ENCODE measurements around the gene TEX12.
"Not testable (repeated sequence)": the region's sequence is repeated elsewhere in the genome, so short reads cannot be mapped to it uniquely, and the experiment has no call there.

The TEX12 gene

GRCh38 chr11:112163875-112164685 lies 3.1 kb upstream of the TEX12 start, which contains the start of gene IL18:
Gene IL18 (minus strand): TSS chr11:112164094. CDS start chr11:112155053, 9,041 bp downstream.
- no peak for DNase-seq (ENCODE audit: low read depth in 1 of 2, low spot score in 1 of 2)

- no peak for DNase-seq (ENCODE audit: low read depth in 1 of 2, low spot score in 1 of 2)
Measured at GRCh38 chr11:112165049-112165448, 2.1 kb upstream of the TEX12 start.

DNA sequence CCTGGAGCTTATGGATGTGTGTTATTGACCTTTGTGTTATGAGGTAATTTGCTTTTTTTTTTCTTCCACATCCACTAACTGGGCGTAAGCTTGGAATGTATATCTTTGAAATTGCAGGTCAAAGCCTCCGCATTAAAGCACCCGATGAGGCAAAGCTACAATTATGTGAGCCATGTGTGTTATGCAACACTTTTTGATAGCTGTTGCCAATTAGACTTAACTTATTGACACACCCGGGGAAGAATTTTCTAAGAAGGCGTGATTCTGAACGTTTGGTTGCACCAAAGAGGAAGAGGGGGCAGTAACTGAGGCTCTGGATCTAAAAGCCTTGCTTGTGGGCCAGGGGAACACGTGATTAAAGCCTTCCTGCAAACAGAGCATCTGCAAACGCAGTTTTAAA lies 610 bp upstream of the TEX12 start:
- DNase-seq (ENCODE audit: low read depth in 1 of 2, low spot score in 1 of 2), result no peak

DNA sequence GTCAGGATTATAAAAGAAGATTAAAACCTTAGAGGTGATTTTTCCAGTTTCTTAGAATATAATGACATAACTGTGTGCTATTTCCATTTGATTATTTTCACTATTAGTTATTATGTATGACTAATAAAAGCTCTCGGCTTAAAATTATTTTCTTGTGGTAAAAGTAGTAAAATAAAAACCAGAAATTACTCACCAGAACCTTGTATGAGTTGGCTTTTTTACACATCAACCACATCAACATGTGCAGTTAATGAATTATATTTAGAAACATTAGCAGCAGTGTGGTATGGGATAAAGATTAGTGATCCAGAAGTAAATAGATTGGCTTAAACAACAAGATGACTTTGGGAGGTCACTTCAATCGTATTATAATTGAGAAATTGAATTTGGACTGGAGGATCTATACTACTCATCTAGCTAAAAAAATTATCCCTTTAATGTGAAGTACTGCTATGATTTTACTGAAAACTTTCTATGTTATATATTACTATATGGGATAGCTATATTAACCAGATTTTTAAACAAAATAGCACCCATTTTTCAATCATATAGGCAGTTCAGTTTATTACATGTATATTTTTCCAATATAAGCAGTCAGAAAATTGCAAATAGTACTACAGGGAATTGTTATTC lies 5.3 kb downstream of the TEX12 start:
- DNase-seq (ENCODE audit: low read depth in 1 of 2, low spot score in 1 of 2), result no peak

GRCh38 chr11:112173152-112173551 lies 6.0 kb downstream of the TEX12 start:
- no peak for DNase-seq (ENCODE audit: low read depth in 1 of 2, low spot score in 1 of 2)

GRCh38 chr11:112174789-112175598 lies 7.8 kb downstream of the TEX12 start, which contains the start of gene BCO2:
Gene BCO2 (plus strand): TSS chr11:112175512. CDS start chr11:112175602, 90 bp downstream.
- no peak for DNase-seq (ENCODE audit: low read depth in 1 of 2, low spot score in 1 of 2)

DNA sequence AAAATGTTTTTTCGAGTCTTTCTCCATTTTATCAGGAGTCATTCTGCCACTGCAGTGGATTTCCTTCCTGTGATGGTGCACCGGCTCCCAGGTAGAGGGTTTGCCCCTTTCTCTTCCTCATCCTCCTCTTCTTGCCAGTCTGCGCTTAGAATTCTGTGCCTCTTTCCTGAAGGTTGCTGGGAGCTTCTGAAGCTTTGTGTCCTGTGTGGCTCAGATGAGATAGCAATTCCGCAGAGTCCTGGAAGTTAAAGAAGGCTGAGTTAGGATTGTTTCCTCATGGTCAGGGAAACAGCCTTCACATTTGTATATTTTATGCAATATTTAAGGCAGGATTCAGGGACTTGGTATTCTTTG lies 8.4 kb downstream of the TEX12 start:
- DNase-seq (ENCODE audit: low read depth in 1 of 2, low spot score in 1 of 2), result no peak

GRCh38 chr11:112176077-112176476 lies 8.9 kb downstream of the TEX12 start:
- DNase-seq (ENCODE audit: low read depth in 1 of 2, low spot score in 1 of 2), result no peak

- no peak for DNase-seq (ENCODE audit: low read depth in 1 of 2, low spot score in 1 of 2)
Measured at GRCh38 chr11:112177589-112177988, 10.4 kb downstream of the TEX12 start.

- no peak for DNase-seq (ENCODE audit: low read depth in 1 of 2, low spot score in 1 of 2)
Measured at GRCh38 chr11:112178428-112178827, 11.3 kb downstream of the TEX12 start.

GRCh38 chr11:112178936-112179335 lies 11.8 kb downstream of the TEX12 start:
- DNase-seq (ENCODE audit: low read depth in 1 of 2, low spot score in 1 of 2), result no peak

DNA sequence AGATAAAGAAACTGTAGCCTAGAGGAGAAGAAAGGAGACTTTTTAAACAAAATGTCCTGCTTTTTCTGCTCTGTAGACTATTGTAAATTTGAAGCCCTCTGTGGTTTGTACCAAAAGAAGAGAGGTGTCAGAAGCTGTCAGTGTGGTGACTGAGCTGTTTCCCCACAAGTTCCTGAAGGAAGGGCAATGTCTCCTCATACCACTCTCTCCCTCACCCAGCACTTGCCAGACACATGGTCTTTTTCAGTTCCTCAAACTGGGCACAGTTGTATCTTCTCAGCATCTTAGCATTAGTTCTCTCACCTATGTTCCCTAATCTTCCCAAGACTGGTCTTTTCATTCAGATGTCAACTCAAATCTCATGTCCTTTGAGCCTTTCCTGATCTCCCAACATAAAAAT lies 12.4 kb downstream of the TEX12 start:
- no peak for DNase-seq (ENCODE audit: low read depth in 1 of 2, low spot score in 1 of 2)

DNA sequence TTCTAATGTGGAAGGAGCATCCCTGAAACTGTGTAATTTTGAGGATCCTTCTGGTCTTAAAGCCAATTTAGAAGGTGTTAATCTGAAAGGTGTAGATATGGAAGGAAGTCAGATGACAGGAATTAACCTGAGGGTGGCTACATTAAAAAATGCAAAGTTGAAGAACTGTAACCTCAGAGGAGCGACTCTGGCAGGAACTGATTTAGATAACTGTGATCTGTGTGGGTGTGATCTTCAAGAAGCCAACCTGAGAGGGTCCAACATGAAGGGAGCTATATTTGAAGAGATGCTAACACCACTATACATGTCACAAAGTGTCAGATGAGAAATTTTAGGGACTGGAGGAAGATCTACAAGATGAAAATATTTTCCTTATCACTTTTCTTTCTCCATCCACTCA lies 15.7 kb downstream of the TEX12 start:
- no peak for DNase-seq (ENCODE audit: low read depth in 1 of 2, low spot score in 1 of 2)

GRCh38 chr11:112185883-112186282 lies 18.7 kb downstream of the TEX12 start:
- DNase-seq (ENCODE audit: low read depth in 1 of 2, low spot score in 1 of 2), result no peak

GRCh38 chr11:112186304-112186703 lies 19.1 kb downstream of the TEX12 start:
- DNase-seq (ENCODE audit: low read depth in 1 of 2, low spot score in 1 of 2), result no peak

DNA sequence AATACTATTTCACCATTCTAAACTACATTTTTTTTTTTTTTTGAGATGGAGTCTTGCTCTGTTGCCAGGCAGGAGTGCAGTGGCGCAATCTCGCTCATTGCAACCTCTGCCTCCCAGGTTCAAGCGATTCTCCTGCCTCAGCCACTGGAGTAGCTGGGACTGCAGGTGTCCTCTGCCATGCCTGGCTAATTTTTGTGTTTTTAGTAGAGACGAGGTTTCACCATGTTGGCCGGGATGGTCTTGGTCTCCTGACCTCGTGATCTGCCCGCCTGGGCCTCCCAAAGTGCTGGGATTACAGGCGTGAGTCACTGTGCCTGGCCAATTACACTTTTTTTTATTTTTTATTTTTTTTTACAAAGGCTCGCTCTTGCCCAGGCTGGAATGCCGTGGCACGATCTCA lies 27.9 kb downstream of the TEX12 start:
- not testable (repeated sequence) for DNase-seq (ENCODE audit: low read depth in 1 of 2, low spot score in 1 of 2)

DNA sequence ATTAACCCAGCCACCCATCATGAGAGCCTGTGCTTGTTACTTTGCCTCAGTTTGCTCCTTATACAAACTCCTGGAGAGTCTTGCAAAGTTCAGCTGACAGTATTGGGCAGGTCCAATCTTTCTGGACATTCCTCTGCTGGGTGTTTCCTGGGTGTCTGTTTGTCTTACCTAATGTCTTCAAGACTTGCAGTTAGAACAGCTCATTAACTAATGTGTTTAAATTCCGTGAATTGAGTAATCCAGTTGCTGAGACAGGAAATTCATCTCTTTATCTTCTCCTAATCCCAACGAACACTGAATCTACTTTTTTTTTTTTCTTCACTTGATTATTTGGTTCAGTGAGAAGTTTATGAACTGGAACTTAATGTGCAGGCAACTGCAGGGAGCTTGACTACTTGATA lies 28.8 kb downstream of the TEX12 start:
- no peak for DNase-seq (ENCODE audit: low read depth in 1 of 2, low spot score in 1 of 2)

- no peak for DNase-seq (ENCODE audit: low read depth in 1 of 2, low spot score in 1 of 2)
Measured at GRCh38 chr11:112196519-112197087, 29.4 kb downstream of the TEX12 start.

- DNase-seq (ENCODE audit: low read depth in 1 of 2, low spot score in 1 of 2), result not testable (repeated sequence)
Measured at GRCh38 chr11:112199101-112199500, 31.9 kb downstream of the TEX12 start.

DNA sequence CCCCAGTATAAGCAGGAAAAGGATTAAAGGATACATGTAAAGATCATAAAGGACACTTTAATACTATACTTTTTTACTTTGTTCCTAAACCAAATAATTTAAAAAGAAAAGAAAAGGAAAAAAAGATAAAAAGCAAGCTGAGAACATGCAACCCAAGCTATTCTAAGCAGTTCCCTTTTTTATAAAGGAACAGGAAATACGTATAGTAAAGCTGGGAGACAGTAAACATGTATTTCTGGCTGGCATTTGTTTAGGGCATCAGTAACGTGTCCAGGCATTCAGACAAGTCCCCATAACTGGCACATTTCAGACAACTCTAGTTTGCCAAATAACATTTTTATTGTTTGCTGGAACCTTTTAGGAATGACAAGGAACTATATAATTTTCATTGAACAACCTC lies 33.1 kb downstream of the TEX12 start:
- DNase-seq (ENCODE audit: low read depth in 1 of 2, low spot score in 1 of 2), result no peak

DNA sequence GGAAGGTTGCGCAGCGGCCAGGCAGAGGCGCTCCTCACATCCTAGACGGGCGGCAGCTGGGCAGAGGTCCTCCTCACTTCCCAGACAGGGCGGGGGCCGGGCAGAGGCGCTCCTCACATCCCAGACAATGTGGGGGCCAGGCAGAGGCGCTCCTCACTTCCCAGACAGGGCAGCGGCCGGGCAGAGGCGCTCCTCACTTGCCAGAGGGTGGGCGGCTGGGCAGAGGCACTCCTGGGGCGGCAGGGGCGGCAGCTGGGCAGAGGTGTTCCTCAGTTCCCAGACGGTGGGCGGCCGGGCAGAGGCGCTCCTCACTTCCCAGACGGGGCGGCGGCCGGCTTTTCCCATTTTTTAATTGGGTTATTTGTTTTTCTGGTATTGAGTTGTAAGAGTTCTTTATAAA lies 38.9 kb downstream of the TEX12 start:
- DNase-seq (ENCODE audit: low read depth in 1 of 2, low spot score in 1 of 2), result no peak
